ENCODE results near the gene PRKACG. TPM values are rescaled to one million over a fixed set of nuclear protein-coding genes. Genes with fewer than 3 reads are reported as not detected.

PRKACG gene
- total and polyA plus RNA-seq, 2 experiments from 2014 or later: not detected

- no peak for TF ChIP-seq REST (IDR thresholded peaks at IDR 0.05; ENCODE audit: unreplicated experiment)
- TF ChIP-seq, protein P1, sequence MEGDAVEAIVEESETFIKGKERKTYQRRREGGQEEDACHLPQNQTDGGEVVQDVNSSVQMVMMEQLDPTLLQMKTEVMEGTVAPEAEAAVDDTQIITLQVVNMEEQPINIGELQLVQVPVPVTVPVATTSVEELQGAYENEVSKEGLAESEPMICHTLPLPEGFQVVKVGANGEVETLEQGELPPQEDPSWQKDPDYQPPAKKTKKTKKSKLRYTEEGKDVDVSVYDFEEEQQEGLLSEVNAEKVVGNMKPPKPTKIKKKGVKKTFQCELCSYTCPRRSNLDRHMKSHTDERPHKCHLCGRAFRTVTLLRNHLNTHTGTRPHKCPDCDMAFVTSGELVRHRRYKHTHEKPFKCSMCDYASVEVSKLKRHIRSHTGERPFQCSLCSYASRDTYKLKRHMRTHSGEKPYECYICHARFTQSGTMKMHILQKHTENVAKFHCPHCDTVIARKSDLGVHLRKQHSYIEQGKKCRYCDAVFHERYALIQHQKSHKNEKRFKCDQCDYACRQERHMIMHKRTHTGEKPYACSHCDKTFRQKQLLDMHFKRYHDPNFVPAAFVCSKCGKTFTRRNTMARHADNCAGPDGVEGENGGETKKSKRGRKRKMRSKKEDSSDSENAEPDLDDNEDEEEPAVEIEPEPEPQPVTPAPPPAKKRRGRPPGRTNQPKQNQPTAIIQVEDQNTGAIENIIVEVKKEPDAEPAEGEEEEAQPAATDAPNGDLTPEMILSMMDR (conservative IDR thresholded peaks at IDR 0.05; ENCODE audit: low read depth in 2 of 2): no peak
- no peak for TF ChIP-seq ZNF114 (CRISPR knock-in tag; IDR thresholded peaks at IDR 0.05)
These were observed 15.6 kb upstream of the PRKACG start (continued) for GRCh38 chr9:69029535-69029934.

DNA sequence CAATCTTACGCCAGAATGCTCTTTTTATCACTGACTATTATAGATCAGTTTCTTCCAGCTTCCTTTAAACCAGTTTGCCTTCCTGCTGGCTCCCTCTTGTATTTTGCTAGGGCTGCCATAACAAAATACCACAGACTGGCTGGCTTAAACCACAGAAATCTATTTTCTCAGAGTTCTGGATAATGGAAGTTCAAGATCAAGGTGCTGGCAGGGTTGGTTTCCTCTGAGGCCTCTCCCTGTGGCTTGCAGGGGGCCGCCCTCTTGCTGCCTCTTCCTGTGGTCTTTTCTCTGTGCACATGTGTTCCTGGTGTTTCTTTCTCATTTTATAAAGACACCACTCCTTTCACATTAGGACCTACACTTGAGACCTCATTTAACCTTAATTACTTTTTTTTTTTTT lies 14.8 kb upstream of the PRKACG start:
- Histone ChIP-seq H3K4me1 (ENCODE audit: insufficient read depth) (no peaks in the 10 kb centered on the region; the same call in 1 of the 2 replicates), H3K36me3 (ENCODE audit: insufficient read depth) (no peaks in the 10 kb centered on the region), H3K9me2 (ENCODE audit: insufficient read depth) (no peaks in the 10 kb centered on the region), H3K4me2 (no peak overlapping the region), H3K79me2 (replicated peaks; ENCODE audit: insufficient read depth) (no peaks in the 10 kb centered on the region), H3K27ac (ENCODE audit: low read depth) (no peak overlapping the region), H3K27me3 (ENCODE audit: insufficient read depth) (no peaks in the 10 kb centered on the region), H3F3A (replicated peaks; ENCODE audit: low read depth) (0 out of 2 replicates have a peak, but pooled peaks cover 4% of the 10 kb centered on the region), H2AFZ (no peak overlapping the region), H3K4me3 (no peak overlapping the region), H4K20me1 (replicated peaks; ENCODE audit: insufficient read depth) (no peaks in the 10 kb centered on the region)
- ATAC-seq (no peak), DNase-seq (ENCODE audit: low spot score) (no peak)
- no peak overlapping the region for H3K4me3 Mint-ChIP-seq
- peaks cover 8% of the 10 kb centered on the region; the same call in 2 of the 3 replicates for H3K9me3 Mint-ChIP-seq
- no peak overlapping the region for H3K27ac Mint-ChIP-seq
- peaks cover 3% of the 10 kb centered on the region for H3K27me3 Mint-ChIP-seq (ENCODE audit: insufficient read depth, low read depth, poor library complexity)
- TF ChIP-seq STAT1 (IDR thresholded peaks at IDR 0.05; ENCODE audit: unreplicated experiment): no peak
- TF ChIP-seq ZNF114 (CRISPR knock-in tag; IDR thresholded peaks at IDR 0.05): no peak
- TF ChIP-seq REST (IDR thresholded peaks at IDR 0.05; ENCODE audit: unreplicated experiment): no peak
- TF ChIP-seq, protein P2, sequence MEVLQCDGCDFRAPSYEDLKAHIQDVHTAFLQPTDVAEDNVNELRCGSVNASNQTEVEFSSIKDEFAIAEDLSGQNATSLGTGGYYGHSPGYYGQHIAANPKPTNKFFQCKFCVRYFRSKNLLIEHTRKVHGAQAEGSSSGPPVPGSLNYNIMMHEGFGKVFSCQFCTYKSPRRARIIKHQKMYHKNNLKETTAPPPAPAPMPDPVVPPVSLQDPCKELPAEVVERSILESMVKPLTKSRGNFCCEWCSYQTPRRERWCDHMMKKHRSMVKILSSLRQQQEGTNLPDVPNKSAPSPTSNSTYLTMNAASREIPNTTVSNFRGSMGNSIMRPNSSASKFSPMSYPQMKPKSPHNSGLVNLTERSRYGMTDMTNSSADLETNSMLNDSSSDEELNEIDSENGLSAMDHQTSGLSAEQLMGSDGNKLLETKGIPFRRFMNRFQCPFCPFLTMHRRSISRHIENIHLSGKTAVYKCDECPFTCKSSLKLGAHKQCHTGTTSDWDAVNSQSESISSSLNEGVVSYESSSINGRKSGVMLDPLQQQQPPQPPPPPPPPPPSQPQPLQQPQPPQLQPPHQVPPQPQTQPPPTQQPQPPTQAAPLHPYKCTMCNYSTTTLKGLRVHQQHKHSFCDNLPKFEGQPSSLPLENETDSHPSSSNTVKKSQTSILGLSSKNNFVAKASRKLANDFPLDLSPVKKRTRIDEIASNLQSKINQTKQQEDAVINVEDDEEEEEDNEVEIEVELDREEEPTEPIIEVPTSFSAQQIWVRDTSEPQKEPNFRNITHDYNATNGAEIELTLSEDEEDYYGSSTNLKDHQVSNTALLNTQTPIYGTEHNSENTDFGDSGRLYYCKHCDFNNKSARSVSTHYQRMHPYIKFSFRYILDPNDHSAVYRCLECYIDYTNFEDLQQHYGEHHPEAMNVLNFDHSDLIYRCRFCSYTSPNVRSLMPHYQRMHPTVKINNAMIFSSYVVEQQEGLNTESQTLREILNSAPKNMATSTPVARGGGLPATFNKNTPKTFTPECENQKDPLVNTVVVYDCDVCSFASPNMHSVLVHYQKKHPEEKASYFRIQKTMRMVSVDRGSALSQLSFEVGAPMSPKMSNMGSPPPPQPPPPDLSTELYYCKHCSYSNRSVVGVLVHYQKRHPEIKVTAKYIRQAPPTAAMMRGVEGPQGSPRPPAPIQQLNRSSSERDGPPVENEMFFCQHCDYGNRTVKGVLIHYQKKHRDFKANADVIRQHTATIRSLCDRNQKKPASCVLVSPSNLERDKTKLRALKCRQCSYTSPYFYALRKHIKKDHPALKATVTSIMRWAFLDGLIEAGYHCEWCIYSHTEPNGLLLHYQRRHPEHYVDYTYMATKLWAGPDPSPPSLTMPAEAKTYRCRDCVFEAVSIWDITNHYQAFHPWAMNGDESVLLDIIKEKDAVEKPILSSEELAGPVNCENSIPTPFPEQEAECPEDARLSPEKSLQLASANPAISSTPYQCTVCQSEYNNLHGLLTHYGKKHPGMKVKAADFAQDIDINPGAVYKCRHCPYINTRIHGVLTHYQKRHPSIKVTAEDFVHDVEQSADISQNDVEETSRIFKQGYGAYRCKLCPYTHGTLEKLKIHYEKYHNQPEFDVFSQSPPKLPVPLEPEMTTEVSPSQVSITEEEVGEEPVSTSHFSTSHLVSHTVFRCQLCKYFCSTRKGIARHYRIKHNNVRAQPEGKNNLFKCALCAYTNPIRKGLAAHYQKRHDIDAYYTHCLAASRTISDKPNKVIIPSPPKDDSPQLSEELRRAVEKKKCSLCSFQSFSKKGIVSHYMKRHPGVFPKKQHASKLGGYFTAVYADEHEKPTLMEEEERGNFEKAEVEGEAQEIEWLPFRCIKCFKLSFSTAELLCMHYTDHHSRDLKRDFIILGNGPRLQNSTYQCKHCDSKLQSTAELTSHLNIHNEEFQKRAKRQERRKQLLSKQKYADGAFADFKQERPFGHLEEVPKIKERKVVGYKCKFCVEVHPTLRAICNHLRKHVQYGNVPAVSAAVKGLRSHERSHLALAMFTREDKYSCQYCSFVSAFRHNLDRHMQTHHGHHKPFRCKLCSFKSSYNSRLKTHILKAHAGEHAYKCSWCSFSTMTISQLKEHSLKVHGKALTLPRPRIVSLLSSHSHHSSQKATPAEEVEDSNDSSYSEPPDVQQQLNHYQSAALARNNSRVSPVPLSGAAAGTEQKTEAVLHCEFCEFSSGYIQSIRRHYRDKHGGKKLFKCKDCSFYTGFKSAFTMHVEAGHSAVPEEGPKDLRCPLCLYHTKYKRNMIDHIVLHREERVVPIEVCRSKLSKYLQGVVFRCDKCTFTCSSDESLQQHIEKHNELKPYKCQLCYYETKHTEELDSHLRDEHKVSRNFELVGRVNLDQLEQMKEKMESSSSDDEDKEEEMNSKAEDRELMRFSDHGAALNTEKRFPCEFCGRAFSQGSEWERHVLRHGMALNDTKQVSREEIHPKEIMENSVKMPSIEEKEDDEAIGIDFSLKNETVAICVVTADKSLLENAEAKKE (CRISPR knock-in tag; IDR thresholded peaks at IDR 0.05): no peak
- TF ChIP-seq ZNF331 (CRISPR knock-in tag; IDR thresholded peaks at IDR 0.05; ENCODE audit: low read depth): no peak
- no peak for TF ChIP-seq CREB1 (CRISPR knock-in tag; IDR thresholded peaks at IDR 0.05; ENCODE audit: low read depth)
- 0 out of 3 replicates have a peak, but pooled peaks cover 3% of the 10 kb centered on the region for H3K36me3 Mint-ChIP-seq (ENCODE audit: low read depth)
- H3K4me1 Mint-ChIP-seq: peaks cover 7% of the 10 kb centered on the region
